Suppressor macrophage (primary cell): ENCODE results near the gene COL6A1.

ENCODE experiments used
- DNase-seq, 4 experiments: peaks; one replicate each; pipeline ENCODE4 v3.0.0-alpha.2; 2020 to 2022

Gene COL6A1

DNA sequence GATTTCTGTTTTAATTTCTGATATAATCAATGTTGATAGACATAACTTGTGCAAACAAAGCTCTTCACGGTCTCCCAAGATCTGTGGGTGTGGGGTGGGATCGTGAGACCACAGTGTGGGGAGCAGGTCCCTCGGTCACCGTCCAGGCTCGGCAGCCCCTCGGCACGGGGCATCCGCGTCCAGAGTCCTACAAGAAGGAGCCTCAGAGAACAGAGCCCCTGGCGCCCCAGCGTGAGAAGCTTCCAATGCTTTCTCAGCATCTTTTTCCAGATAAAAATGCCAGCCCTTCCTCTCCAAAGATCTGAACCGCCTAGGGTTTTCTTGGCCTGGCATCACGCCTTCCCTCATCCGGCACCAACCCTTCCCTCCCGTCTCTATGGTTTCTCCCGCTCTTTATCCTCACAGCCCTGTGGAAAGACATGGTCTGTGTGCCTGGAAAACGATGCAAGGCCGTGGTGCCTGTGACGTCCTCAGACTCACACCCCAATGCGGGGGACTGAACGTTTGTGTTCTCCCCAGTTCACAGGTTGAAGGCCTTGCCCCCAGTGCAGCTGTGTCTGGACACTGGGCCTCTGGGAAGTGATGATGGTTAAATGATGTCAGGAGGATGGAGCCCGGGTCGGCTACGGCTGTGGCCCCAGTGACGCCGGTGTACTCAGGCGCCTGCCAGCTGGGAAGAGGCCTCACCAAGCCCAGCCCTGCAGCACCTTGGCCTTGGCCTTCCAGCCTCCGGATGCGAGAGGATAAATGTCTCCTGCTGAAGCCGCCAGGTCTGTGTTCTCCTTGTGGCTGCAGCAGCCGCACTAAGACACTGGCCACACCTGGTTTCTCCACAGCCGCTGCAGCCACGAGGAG is 70.5 kb downstream of the COL6A1 start:
- no peak for DNase-seq

DNA sequence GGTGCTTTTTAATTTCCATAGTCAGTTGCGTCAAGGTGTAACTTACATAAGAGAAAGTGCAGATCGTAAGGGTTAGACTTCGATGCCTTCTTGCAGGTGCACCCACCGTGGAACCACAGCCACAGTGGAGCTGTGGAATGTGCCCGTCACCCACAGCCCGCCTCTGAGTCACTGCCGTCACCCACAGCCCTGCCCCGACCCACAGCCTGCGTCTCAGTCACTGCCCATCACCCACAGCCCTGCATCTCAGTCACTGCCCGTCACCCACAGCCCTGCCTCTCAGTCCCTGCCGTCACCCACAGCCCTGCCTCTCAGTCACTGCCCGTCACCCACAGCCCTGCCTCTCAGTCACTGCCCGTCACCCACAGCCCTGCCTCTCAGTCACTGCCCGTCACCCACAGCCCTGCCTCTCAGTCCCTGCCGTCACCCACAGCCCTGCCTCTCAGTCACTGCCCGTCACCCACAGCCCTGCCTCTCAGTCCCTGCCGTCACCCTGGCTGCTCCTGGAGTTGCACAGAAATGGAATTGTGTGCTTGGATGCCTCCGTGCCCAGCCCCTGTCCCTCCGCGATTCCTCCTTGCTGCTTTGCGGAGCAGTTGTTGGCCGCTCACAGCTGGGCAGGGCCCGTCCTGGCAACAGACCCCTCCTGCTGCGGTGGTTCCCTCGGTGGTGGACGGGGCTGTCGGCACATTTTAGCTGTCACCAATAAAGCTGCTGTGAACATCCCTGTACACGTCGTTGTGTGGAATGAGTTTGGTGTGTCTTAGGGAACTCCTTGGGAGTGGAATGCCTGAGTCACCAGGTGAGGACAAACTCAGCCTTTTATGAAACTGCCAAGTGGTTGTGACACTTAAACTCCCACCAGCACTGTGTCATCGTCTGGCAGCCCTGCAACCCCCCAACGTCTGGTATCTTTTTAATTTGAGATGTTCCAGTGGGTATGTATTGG is 71.4 kb downstream of the COL6A1 start:
- DNase-seq, result no peak

DNA sequence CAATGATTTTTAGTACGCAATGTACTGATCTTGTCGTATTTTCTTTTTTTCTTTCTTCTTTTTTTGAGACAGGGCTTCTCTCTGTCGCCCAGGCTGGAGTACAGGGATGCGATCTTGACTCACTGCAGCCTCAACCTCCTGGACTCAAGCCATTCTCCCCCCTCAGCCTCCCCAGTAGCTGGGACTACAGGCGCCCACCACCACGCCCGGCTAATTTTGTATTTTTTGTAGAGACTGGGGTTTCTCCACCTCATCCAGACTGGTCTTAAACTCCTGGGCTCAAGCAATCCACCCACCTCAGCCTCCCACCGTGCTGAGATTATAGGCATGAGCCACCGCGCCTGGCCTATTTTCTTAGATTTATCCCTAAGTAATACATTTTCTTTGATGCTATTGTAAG is 72.5 kb downstream of the COL6A1 start:
- DNase-seq, result no peak

DNA sequence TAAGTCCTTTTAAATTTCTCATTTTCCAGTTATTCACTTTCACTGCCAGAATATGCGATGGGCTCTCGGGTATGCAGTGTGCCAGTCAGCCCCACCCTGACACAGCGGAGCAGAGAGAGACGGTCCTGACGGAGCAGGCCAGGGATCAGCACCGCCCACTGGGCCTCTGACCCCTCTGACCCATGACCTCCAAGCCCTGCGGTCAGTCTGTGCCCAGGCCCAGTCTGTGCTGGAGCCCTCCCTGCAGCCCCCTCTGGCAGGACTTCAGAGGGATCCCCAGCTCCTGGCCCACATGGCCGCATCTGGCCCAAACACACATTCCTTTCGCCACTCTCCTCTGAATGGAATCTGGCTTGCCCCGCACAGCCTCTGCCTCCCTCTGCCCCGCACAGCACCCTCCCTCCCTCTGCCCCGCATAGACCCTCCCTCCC is 72.9 kb downstream of the COL6A1 start:
- no peak for DNase-seq
